ENCODE results near the gene FAM110A.
A peak's percentile ranks its signal among the peaks of the same experiment; 100 is the strongest.
"Not testable (repeated sequence)": the region's sequence is repeated elsewhere in the genome, so short reads cannot be mapped to it uniquely, and the experiment has no call there.

The FAM110A gene

DNA sequence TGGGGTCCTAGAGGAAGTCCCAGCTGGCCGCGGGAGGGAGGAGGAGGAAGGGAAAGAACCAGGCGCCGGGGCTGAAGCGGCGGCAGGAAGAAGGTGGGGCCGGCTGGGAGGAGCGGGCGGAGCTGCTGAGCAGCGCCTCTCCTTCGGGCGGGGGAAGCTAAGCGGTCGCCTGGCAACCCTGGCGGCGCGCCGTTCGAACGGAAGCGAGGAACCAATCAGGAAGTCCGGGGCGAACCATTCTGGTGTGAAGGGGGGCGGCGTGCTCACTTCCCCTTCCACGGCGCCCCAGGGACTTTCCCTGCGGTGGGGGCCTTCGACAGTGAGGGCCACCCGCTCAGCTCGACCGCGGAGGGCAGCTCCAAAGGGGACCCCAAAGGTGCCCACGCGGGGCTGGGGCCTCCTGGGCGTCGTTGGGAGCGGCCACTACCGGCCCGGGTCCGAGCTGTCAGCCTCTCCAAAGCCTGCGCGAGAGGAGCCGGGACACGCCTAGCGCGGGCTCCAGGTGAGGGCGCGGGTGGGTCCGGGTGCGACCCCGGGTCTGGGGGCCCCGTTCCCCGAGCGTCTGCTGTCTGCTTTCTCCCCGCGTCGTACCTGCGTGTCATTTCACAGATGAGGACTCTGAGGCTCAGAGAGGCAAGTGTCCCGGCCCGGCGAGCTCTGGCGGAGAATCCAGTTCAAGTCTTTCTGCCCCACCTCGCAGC lies at the start of gene FAM110A:
TSS of gene FAM110A (plus strand) at position 266 of the 701 bp plus-strand sequence. CDS start 11,090 bp downstream, outside the sequence.
- peak; percentile 92 for DNase-seq

DNA sequence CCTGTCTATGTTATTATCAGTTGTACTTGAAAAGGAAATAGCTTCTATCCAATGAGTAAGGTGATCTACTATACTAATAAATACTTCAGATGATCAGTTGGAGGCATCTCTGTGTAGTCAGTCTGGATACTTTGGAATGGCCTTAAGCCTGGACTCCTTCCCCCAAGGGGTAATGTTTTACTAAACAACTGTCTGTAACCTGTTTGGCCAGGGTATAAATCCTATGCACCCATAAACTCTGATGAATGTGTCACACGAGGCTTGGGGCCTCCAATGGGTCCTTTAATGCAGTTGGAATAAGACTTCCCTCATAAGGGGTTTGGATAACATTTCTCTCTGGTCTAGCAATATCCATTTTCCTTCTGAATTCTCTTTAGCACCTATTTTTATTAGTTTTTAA lies 45.7 kb upstream of the FAM110A start:
- DNase-seq, result no peak

- no peak for DNase-seq
Observed at GRCh38 chr20:791056-791455, 42.5 kb upstream of the FAM110A start.

DNA sequence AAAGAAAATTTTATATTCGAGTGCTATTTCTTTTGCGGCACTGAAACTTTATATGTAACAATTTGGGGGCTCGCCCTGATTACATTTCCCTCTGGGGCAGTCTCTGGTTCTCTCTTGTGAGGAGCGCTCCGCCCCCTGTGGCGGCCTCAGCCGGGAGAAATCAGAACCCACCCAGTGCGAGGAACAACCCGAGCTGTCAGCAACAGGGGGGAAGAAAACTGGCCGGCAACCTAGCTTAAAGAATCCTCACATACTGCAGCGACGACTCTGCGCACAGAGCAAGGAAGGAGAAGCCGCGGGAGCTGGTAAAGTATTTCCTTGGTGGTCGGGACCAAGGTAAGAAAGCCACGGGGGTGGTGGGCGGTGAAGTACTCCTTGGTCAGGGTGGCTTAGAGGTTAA lies 41.3 kb upstream of the FAM110A start:
- DNase-seq, result no peak

- no peak for DNase-seq
Observed at GRCh38 chr20:796921-797320, 36.6 kb upstream of the FAM110A start.

DNA sequence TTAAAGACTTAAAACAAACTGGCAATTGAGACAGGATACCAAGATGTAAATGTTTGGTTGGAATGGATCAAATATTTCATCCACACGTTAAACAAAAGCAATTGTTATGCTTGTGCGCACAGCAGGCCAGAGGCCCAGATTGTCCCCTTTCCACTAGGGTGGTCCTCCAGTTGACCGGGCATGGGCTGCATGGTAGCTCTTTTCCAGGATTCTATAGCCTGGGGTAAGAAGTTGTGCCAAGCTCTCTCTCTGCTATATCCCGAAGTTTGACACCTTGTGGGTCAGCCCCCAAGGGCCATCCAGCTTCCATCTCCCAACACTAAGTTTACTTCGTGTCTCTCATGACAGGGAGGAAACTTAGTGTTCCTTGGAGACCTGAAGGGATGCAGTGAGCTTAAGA lies 34.8 kb upstream of the FAM110A start:
- not testable (repeated sequence) for DNase-seq

DNA sequence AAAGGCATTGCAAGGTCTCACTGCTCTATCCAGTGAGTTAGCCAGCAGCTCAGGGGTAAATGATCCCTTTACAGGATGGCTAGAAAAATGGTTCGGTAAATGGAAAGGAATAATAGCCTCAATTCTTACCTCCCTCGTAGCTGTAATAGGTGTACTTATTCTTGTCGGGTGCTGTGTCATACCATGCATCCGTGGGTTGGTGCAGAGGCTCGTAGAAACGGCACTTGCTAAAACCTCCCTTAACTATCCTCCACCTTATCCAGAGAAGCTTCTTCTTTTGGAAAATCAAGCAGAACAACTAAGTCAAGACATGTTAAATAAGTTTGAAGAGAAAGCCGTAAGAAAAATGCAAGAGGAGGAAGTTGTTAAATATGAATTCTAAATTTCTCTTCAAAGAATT lies 33.5 kb upstream of the FAM110A start:
- not testable (repeated sequence) for DNase-seq

DNA sequence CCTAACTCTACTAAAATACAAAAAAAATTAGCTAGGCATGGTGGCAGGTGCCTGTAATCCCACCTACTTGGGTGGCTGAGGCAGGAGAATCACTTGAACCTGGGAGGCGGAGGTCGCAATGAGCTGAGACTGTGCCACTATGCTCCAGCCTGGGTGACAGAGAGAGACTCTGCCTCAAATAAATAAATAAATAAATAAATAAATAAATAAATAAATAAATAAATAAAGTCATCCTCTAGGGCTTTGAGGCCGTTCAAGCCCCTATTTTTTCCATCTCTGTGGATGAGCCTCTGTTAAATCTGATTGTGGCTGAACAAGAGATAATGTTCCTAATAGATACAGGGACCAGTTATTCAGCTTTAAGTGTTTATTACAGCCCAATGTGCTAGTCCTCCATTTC lies 31.8 kb upstream of the FAM110A start:
- no peak for DNase-seq

- no peak for DNase-seq
Observed at GRCh38 chr20:805713-806112, 27.8 kb upstream of the FAM110A start.

GRCh38 chr20:811776-812434 lies 21.6 kb upstream of the FAM110A start:
- not testable (repeated sequence) for DNase-seq

DNA sequence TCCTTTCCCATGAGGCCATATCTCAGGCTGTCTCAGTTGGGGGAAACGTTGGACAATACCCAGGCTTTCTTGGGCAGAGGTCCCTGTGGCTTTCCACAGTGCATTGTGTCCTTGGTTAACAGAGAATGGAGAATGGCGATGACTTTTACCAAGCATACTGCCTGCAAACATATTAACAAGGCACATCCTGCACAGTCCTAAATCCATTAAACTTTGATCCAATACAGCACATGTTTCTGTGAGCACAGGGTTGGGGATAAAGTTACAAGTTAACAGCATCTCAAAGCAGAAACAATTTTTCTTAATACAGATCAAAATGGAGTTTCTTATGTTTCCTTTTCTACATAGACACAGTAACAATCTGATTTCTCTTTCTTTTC lies 21.1 kb upstream of the FAM110A start:
- DNase-seq, result not testable (repeated sequence)

- DNase-seq, result no peak
Observed at GRCh38 chr20:813390-813789, 20.1 kb upstream of the FAM110A start.

GRCh38 chr20:815226-815625 lies 18.3 kb upstream of the FAM110A start:
- no peak for DNase-seq

GRCh38 chr20:815914-816606 lies 17.5 kb upstream of the FAM110A start:
- DNase-seq, result peak; percentile 45

DNA sequence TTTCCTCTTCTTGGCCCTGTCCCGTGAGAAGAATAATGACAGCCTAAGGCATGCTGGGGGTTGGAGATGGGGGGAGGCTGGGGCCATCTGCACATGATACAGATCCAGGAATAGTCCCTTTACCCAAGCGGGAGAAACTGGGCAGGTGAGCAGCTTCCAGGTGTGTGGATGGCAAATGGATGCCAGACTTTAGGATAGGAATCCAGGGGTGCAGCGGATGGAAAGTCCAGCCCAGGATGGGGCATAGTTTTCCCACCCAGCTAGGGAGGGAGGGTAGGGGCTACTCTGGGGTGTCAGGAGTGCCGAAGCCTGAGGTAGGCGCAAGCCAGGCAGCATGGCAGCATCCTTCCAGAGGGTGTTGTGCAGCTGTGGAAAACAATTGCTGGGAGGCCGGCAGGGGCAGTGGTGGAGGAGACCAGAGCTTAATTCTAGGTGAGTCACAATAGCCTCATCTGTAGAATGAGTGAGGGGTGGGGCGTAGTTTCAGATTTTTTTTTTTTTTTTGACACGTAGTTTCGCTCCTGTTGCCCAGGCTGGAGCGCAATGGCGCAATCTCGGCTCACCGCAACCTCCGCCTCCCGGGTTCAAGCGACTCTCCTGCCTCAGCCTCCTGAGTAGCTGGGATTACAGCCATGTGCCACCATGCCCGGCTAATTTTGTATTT lies 15.4 kb upstream of the FAM110A start:
- no peak for DNase-seq

DNA sequence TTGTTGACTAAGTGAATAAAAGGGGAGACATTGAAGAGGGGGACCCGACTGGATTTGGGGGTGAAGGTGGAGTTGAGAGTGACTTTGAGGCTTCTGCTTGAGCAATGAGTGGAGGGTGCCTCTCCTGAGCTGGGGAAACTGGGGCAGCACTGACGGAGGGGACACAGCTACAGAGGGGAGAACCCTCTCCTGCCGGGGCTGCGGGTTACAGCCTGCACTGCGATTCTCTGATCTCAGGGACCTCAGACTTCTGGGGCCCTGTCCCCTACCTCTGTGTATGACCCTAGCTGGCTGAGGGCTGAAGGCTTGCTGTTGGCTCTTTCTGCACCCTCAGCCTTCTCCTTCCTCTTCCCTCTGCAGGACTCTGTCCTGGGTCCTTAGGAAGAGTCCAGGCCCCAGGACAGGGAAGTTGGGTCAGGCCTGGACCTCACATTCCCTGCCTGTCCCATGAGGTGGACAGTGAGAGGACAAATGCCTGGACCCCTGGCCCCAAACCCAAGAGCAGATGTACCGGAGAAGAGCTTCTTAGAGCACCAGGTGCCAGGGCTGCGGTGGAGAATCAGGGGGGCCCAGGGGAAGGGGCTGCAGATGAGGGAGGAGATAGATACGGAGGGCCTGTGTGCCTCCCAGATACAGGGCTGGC lies 13.7 kb upstream of the FAM110A start:
- no peak for DNase-seq

DNA sequence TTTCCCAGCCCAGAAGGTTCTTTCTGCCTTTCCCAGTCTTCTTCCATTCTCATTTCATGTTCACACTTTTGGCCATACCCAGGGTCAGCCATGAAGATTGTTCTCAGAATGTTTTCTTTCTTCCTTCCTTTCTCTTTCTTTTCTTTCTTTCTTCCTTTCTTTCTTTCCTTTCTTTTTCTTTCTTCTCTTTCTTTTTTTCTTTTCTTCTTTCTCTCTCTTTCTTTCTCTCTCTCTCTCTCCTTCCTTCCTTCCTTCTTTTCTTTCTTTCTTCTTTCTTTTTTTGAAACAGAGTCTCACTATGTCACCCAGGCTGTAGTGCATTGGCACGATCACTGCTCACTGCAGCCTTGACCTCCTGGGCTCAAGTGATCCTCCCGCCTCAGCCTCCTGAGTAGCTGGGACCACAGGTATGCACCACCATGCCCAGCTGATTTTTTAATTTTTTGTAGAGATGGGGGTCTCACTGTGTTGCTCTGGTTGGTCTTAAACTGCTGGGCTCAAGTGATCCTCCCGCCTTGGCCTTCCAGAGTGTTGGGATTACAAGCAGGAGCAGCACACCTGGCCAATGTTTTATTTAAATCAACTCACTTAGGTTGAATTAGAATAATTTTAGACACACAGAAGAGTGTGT lies 13.1 kb upstream of the FAM110A start:
- DNase-seq, result no peak

- no peak for DNase-seq
Observed at GRCh38 chr20:821046-821730, 12.3 kb upstream of the FAM110A start.

DNA sequence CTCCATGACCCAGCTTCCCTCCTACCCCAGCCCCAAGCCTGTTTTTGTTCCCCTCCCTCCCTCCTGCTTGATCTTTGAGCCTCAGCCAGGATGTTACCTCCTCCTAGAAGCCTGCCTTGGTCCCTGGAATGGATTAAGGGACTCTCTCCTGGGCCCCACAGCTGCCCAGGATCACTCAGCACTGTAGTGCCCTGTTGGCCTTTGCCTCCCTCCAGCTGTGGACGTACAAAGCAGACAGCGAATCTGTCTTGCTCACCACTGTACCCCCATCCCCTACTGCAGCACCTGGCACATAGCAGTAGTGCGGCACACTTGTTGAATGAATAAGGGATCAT lies 11.8 kb upstream of the FAM110A start:
- no peak for DNase-seq

DNA sequence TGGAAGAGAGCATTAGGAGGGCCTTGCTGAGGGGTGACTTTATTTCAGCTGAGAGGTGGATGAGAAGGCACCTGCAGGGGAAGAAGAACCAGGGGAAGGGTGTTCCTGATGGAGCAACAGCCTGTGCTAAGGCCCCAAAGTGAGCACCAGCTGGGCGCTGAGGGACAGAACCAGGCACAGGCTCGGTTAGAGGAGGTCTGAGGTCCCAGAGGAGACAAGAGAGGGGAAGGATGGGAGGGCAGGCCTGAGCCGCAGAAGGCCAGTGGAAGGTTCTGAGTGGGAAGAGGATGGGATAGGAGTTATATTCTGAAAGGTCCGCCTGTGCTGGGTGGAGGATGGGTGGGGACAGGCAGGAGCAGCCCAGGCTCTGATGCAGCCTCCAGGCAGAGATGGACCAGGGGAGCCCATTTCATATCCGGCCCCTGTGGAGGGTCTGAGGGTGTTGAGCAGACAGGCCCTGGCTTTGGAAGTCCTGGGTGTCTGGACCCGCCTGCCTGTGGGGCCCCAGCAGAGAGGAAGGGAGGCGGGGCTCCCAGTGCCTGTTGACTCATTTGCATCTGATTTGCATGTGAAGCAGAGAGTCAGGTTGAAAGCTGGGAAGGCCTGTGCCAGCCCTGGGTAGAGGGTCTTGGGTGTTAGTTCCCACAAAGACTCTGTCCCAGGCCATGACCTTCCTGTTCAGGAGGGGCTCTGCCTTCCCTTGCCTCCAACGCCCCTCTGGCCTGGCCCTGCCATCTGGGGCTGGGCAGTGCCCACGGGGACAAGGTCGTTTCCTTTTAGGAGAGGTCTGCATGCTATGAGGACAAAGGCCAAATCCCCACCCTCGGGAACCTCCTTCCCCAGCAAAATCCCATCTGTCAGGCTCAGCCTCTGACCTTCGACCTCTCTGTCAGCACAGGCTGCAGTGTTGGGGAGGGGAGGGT lies 10.6 kb upstream of the FAM110A start:
- no peak for DNase-seq

DNA sequence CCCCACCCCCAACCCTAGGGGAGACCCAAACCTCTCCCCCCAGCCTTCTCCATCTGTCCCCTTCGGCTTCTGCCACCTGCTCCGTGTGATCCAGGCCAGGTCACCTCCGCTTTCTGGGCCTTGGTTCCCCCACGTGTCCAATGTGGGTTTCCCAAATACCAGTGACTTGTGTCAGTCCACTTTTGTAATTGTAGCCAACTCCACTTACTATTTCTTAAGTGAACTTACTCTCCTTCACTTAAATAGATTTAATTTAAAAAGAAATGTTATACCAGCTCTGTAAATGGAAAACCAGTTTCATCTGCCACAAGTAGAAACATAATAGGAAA lies 10.0 kb upstream of the FAM110A start:
- DNase-seq, result no peak
